ENCODE data around the gene ZDHHC3. TPM values are rescaled to one million over a fixed set of nuclear protein-coding genes. Genes with fewer than 3 reads are reported as not detected.

ZDHHC3 gene
- total RNA-seq, 3 donors from 2014 or later, result 69.5 to 120 (median 71.9) TPM

DNA sequence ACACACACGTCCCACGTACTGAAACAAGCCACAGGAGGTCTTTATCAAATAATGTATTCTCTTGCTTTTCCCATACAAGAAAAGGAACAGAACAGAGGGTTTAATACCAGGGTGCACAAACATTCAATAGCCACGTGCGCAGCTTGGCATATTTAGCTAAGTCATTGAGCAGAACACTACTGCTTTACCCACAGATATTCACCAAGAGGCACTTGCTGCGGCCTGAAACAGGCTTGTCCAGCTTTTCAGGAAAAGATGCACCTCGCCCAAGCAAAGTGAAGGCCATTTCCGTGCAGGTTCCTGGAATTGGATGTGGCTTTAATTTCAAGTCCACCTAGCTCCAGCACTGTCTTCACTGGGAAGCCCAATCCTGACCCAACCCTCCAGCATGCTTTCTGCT is 17.6 kb downstream of the ZDHHC3 start:
- no peaks in the 10 kb centered on the region for H3K36me3 ChIP-seq
- H3K9me3 ChIP-seq, result no peaks in the 10 kb centered on the region
- TF ChIP-seq, protein P1, sequence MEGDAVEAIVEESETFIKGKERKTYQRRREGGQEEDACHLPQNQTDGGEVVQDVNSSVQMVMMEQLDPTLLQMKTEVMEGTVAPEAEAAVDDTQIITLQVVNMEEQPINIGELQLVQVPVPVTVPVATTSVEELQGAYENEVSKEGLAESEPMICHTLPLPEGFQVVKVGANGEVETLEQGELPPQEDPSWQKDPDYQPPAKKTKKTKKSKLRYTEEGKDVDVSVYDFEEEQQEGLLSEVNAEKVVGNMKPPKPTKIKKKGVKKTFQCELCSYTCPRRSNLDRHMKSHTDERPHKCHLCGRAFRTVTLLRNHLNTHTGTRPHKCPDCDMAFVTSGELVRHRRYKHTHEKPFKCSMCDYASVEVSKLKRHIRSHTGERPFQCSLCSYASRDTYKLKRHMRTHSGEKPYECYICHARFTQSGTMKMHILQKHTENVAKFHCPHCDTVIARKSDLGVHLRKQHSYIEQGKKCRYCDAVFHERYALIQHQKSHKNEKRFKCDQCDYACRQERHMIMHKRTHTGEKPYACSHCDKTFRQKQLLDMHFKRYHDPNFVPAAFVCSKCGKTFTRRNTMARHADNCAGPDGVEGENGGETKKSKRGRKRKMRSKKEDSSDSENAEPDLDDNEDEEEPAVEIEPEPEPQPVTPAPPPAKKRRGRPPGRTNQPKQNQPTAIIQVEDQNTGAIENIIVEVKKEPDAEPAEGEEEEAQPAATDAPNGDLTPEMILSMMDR (IDR thresholded peaks at IDR 0.05), result no peak
- no peak for TF ChIP-seq POLR2A (IDR thresholded peaks at IDR 0.05)
- no peak for TF ChIP-seq POLR2AphosphoS5 (IDR thresholded peaks at IDR 0.05)
- DNase-seq (ENCODE audit: low spot score in 2 of 2), result no peak
- no peak overlapping the region for H3K4me3 ChIP-seq
- intact Hi-C loops (cut with DNase I; ENCODE audit: low total_unique reads), result no loop called here
- no peak overlapping the region for H3K27ac ChIP-seq
- H3K4me1 ChIP-seq, result peaks cover 0 to 7% of the 10 kb centered on the region in 2 donors
- no peaks in the 10 kb centered on the region for H3K27me3 ChIP-seq

DNA sequence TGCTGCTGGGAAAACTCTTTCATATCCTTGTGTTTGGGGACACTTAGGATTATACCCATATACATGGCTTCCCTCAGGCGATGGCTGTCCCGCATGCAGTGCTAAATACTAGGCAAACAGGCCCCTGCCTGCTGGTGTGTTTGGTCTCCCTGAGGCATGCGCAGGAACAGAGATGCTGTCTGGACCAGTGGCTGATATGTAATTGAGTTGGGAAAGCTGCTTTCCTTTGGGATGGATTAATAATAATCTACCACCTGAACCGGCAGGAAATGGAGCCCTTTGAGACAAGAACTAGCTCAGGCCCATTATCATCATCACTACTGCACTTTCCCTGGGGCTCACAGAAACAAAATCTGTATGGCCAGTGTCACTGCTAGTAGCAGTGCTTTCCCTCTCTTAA is 18.0 kb downstream of the ZDHHC3 start:
- intact Hi-C loops (cut with DNase I; ENCODE audit: low total_unique reads), result no loop called here
- no peaks in the 10 kb centered on the region for H3K9me3 ChIP-seq
- peaks cover 0 to 5% of the 10 kb centered on the region in 2 donors for H3K4me1 ChIP-seq
- H3K27ac ChIP-seq, result no peak overlapping the region
- H3K4me3 ChIP-seq, result no peak overlapping the region
- no peak for DNase-seq (ENCODE audit: low spot score in 2 of 2)
- no peak for TF ChIP-seq POLR2AphosphoS5 (IDR thresholded peaks at IDR 0.05)
- no peak for TF ChIP-seq POLR2A (IDR thresholded peaks at IDR 0.05)
- TF ChIP-seq, protein P1 (IDR thresholded peaks at IDR 0.05), result no peak
- H3K27me3 ChIP-seq, result no peaks in the 10 kb centered on the region
- no peaks in the 10 kb centered on the region for H3K36me3 ChIP-seq

DNA sequence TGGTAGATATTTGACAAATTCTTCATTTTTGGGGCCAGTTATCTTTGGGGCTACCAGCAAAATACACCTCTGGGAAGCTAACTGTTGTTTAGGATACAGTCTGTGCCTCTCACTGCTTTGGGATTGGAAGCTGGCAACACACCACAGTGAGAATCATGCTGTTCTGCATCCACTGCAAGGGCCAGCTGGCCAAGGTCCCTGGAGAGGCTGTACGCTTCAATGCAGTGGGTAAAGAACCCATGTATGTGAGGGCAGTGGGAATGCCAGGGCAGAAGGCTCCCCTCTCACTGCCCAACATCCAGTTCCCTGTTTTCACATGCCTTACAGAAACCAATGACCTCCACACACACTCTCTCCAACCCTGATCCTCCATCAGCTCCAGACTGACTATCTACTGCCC is 20.1 kb downstream of the ZDHHC3 start:
- H3K9me3 ChIP-seq, result no peaks in the 10 kb centered on the region
- H3K27me3 ChIP-seq, result no peaks in the 10 kb centered on the region
- no peak overlapping the region for H3K4me3 ChIP-seq
- intact Hi-C loops (cut with DNase I; ENCODE audit: low total_unique reads), result no loop called here
- DNase-seq (ENCODE audit: low spot score in 2 of 2), result no peak
- no peaks in the 10 kb centered on the region for H3K4me1 ChIP-seq
- TF ChIP-seq POLR2A (IDR thresholded peaks at IDR 0.05) (no peak), POLR2AphosphoS5 (IDR thresholded peaks at IDR 0.05) (no peak)
- TF ChIP-seq, protein P1 (IDR thresholded peaks at IDR 0.05), result no peak
- no peaks in the 10 kb centered on the region for H3K36me3 ChIP-seq
- no peak overlapping the region for H3K27ac ChIP-seq

DNA sequence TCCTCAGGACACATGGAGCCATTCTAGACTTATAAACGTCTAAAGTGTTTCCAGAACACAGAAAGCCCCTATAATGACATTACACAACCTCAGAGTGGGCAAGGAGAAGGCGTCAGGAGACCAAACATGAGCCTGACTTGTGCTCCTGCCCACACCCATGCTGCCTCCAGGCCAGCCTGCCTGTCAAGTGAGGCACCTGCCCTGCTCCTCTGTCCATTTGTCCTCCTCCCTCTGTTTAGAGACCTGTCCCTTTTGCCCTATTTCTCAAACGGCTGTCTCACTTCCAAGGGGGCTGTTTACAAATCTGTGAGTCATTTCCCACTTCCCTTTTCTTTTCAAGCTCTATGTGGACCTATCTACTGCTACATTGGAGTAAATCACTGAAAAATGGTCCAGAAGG is 21.0 kb downstream of the ZDHHC3 start:
- intact Hi-C loops (cut with DNase I; ENCODE audit: low total_unique reads), result no loop called here
- H3K4me3 ChIP-seq, result no peak overlapping the region
- no peaks in the 10 kb centered on the region for H3K9me3 ChIP-seq
- TF ChIP-seq, protein P1 (IDR thresholded peaks at IDR 0.05), result no peak
- no peaks in the 10 kb centered on the region for H3K27me3 ChIP-seq
- DNase-seq (ENCODE audit: low spot score in 2 of 2), result no peak
- no peaks in the 10 kb centered on the region for H3K36me3 ChIP-seq
- no peak overlapping the region for H3K27ac ChIP-seq
- no peaks in the 10 kb centered on the region for H3K4me1 ChIP-seq

DNA sequence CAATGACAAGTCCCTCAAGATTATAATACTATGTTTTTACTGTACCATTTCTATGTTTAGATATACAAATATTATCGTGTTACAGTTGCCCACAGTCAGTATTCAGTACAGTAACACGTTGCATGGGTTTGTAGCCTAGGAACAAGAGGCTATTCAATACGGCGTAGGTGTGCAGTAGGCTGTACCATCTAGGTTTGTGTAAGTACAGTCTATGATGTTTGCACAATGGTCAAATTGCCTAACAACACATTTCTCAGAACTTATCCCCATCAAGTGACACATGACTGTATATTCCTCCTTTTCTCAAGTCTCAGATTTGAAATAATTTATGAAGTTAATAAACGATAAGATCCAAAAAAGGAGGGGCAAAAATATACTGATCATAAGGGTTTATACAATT is 21.7 kb downstream of the ZDHHC3 start:
- TF ChIP-seq POLR2AphosphoS5 (IDR thresholded peaks at IDR 0.05), result no peak
- TF ChIP-seq POLR2A (IDR thresholded peaks at IDR 0.05), result no peak
- TF ChIP-seq, protein P1 (IDR thresholded peaks at IDR 0.05), result no peak
- no peak overlapping the region for H3K4me3 ChIP-seq
- intact Hi-C loops (cut with DNase I; ENCODE audit: low total_unique reads), result no loop called here

More for the DNA sequence above, 21.7 kb downstream of the ZDHHC3 start:
- no peak for DNase-seq (ENCODE audit: low spot score in 2 of 2)
- Histone ChIP-seq H3K27me3 (no peaks in the 10 kb centered on the region), H3K27ac (no peak overlapping the region), H3K4me1 (no peaks in the 10 kb centered on the region), H3K36me3 (no peaks in the 10 kb centered on the region), H3K9me3 (no peaks in the 10 kb centered on the region)

Data from breast epithelium (tissue), 4 donors.